Effector CD4-positive, alpha-beta T cell (primary cell): ENCODE measurements around the gene SPOUT1.

ENCODE experiments used
- DNase-seq: peaks from one replicate; pipeline ENCODE4 v3.0.0-alpha.2; 2020

The SPOUT1 gene

GRCh38 chr9:128836509-128837145, 7.0 kb upstream of the SPOUT1 start:
- DNase-seq = no peak

- no peak for DNase-seq
Measured at GRCh38 chr9:128835246-128836210, 5.9 kb upstream of the SPOUT1 start.

GRCh38 chr9:128833696-128834095, 4.1 kb upstream of the SPOUT1 start:
- no peak for DNase-seq

GRCh38 chr9:128828719-128829452, 708 bp downstream of the SPOUT1 start:
- no peak for DNase-seq

- no peak for DNase-seq
Measured at GRCh38 chr9:128828267-128828666, 1.3 kb downstream of the SPOUT1 start.

- DNase-seq = no peak
Measured at GRCh38 chr9:128825923-128826700, 3.5 kb downstream of the SPOUT1 start.

GRCh38 chr9:128824911-128825310, 4.7 kb downstream of the SPOUT1 start:
- DNase-seq = no peak

GRCh38 chr9:128823903-128824406, 5.6 kb downstream of the SPOUT1 start:
- no peak for DNase-seq

GRCh38 chr9:128823362-128823902, 6.2 kb downstream of the SPOUT1 start:
- no peak for DNase-seq

GRCh38 chr9:128822407-128823042, 7.1 kb downstream of the SPOUT1 start:
- no peak for DNase-seq

GRCh38 chr9:128821584-128822406, 7.8 kb downstream of the SPOUT1 start:
- DNase-seq = no peak

GRCh38 chr9:128820665-128821583, 8.7 kb downstream of the SPOUT1 start:
- DNase-seq = no peak

- DNase-seq = no peak
Measured at GRCh38 chr9:128819716-128820664, 9.6 kb downstream of the SPOUT1 start.

- DNase-seq = peak; percentile 30
Measured at GRCh38 chr9:128818839-128819715, 10.5 kb downstream of the SPOUT1 start.

GRCh38 chr9:128818099-128818838, 11.3 kb downstream of the SPOUT1 start, which contains the start of gene ENDOG:
Gene ENDOG (plus strand): TSS chr9:128818500. CDS start chr9:128818685, 185 bp downstream.
- DNase-seq = peak; percentile 96

GRCh38 chr9:128810873-128811272, 18.7 kb downstream of the SPOUT1 start:
- no peak for DNase-seq
